H1 (cell line): ENCODE measurements around the gene MAPK8. TPM values are rescaled to one million over a fixed set of nuclear protein-coding genes. Genes with fewer than 3 reads are reported as not detected.

Experiments
- CTCF ChIA-PET: fragments of 300-600 bp; sonication (Branson Sonifier 250); formaldehyde crosslinking; loops from one replicate; lab custom pipeline; 2021; ENCODE audit not compliant: partially characterized antibody; lab: Charles Lee
- POLR2A ChIA-PET: fragments of 300-600 bp; sonication (Branson Sonifier 250); formaldehyde crosslinking; loops from one replicate; lab custom pipeline; 2021; ENCODE audit warnings: inconsistent platforms; ENCODE audit not compliant: partially characterized antibody; lab: Charles Lee
- DNase-seq, 2 experiments: peaks; one replicate each; pipeline versions ENCODE4 v3.0.0 to v3.0.0-alpha.2; 2010 to 2022; ENCODE audit warnings: low spot score in 2 of 2, low read depth in 1 of 2, mixed read lengths in 1 of 2
- FAIRE-seq: peaks from 2 replicates; lab custom pipeline; 2011; peaks lifted over from hg19 to GRCh38; lab: Jason Lieb, UNC
- H2AFZ ChIP-seq: 2 replicates; pipeline ENCODE4 v1.8.1; 2012; ENCODE audit warnings: low read length, inconsistent platforms
- H2AK5ac ChIP-seq: 2 replicates; pipeline ENCODE4 v1.6.1; 2013; ENCODE audit warnings: low read depth, low read length
- H2BK120ac ChIP-seq: replicated peaks from 2 replicates; pipeline ENCODE3; 2013; ENCODE audit warnings: low read depth, low read length, inconsistent platforms
- H2BK12ac ChIP-seq: 2 replicates; pipeline ENCODE4 v1.6.1; 2013; ENCODE audit warnings: low read depth, low read length
- H2BK15ac ChIP-seq: 2 replicates; pipeline ENCODE4 v1.6.1; 2013; ENCODE audit warnings: low read length
- H2BK20ac ChIP-seq: 2 replicates; pipeline ENCODE4 v1.6.1; 2013; ENCODE audit warnings: low read length
- H2BK5ac ChIP-seq: 2 replicates; pipeline ENCODE4 v1.6.1; 2013; ENCODE audit warnings: low read depth, low read length
- H3K14ac ChIP-seq: 2 replicates; pipeline ENCODE4 v1.6.1; 2013; ENCODE audit warnings: inconsistent platforms; ENCODE audit not compliant: insufficient read length
- H3K18ac ChIP-seq: 2 replicates; pipeline ENCODE4 v1.6.1; 2013; ENCODE audit warnings: low read length; ENCODE audit errors: extremely low read depth
- H3K23ac ChIP-seq: 2 replicates; pipeline ENCODE4 v1.6.1; 2013; ENCODE audit warnings: inconsistent platforms; ENCODE audit not compliant: insufficient read length
- H3K23me2 ChIP-seq: 2 replicates; pipeline ENCODE4 v1.6.1; 2013; ENCODE audit warnings: low read depth, low read length
- H3K27ac ChIP-seq: 2 replicates; pipeline ENCODE4 v1.6.1; 2011; ENCODE audit warnings: low read depth, low read length, inconsistent platforms
- H3K27me3 ChIP-seq, 4 experiments: replicated peaks in 1 of 4; 1 replicate in 1 of 4; 2 replicates in 3 of 4; pipeline versions ENCODE4 v1.6.1 to v1.8.1; 2011 to 2013; ENCODE audit warnings: low read length in 3 of 4, mild to moderate bottlenecking in 3 of 4, inconsistent platforms in 2 of 4, mixed read lengths in 2 of 4, moderate library complexity in 1 of 4; ENCODE audit not compliant: control insufficient read depth in 3 of 4, insufficient read depth in 3 of 4; ENCODE audit errors: extremely low read depth in 1 of 4
- H3K36me3 ChIP-seq, 4 experiments: 2 replicates each; pipeline versions ENCODE4 v1.6.1 to v1.8.1; 2011 to 2013; ENCODE audit warnings: mild to moderate bottlenecking in 4 of 4, low read length in 3 of 4, moderate library complexity in 2 of 4, control low read depth in 1 of 4, inconsistent platforms in 1 of 4; ENCODE audit not compliant: insufficient read depth in 4 of 4, control insufficient read depth in 2 of 4
- H3K4ac ChIP-seq: replicated peaks from 2 replicates; pipeline ENCODE3; 2013; ENCODE audit warnings: low read length, low read depth, mixed read lengths, inconsistent platforms; ENCODE audit not compliant: insufficient read length
- H3K4me1 ChIP-seq, 4 experiments: replicated peaks in 1 of 4; 1 replicate in 1 of 4; 2 replicates in 3 of 4; pipeline versions ENCODE4 v1.6.1 to v1.8.1; 2011 to 2013; ENCODE audit warnings: low read length in 3 of 4, inconsistent platforms in 2 of 4, mixed read lengths in 1 of 4; ENCODE audit not compliant: insufficient read depth in 4 of 4, control insufficient read depth in 3 of 4
- H3K4me2 ChIP-seq, 2 experiments: 2 replicates each; pipeline versions ENCODE4 v1.6.1 to v1.8.1; 2011 to 2013; ENCODE audit warnings: low read depth in 2 of 2, low read length in 2 of 2, control low read depth in 1 of 2, inconsistent platforms in 1 of 2, mild to moderate bottlenecking in 1 of 2; ENCODE audit not compliant: insufficient read depth in 1 of 2
- H3K4me3 ChIP-seq, 4 experiments: fragments of 200-600, 300-600 bp in 1 of 4; sonication (generic), shearing (Covaris generic), sonication (Bioruptor Twin) in 1 of 4; 2 replicates each; pipeline versions ENCODE4 v1.5.1 to v1.8.1; 2011 to 2016; ENCODE audit warnings: low read length in 4 of 4, low read depth in 3 of 4, control low read depth in 2 of 4, inconsistent platforms in 2 of 4, mild to moderate bottlenecking in 2 of 4, mixed read lengths in 1 of 4, moderate library complexity in 1 of 4; ENCODE audit not compliant: insufficient read depth in 2 of 4; ENCODE audit errors: extremely low read depth in 1 of 4
- H3K56ac ChIP-seq: replicated peaks from 2 replicates; pipeline ENCODE3; 2013; ENCODE audit warnings: low read depth, mild to moderate bottlenecking, mixed read lengths, low read length, inconsistent platforms; ENCODE audit not compliant: insufficient read length
- H3K79me1 ChIP-seq: 2 replicates; pipeline ENCODE4 v1.6.1; 2013; ENCODE audit warnings: low read depth, low read length, control low read depth
- H3K79me2 ChIP-seq, 2 experiments: 2 replicates each; pipeline versions ENCODE4 v1.6.1 to v1.8.1; 2012 to 2013; ENCODE audit warnings: low read length in 2 of 2, mild to moderate bottlenecking in 2 of 2, inconsistent platforms in 1 of 2; ENCODE audit not compliant: insufficient read depth in 2 of 2, control insufficient read depth in 1 of 2
- H3K9ac ChIP-seq, 4 experiments: replicated peaks in 1 of 4; 1 replicate in 1 of 4; 2 replicates in 3 of 4; pipeline versions ENCODE4 v1.6.1 to v1.8.1; 2011 to 2013; ENCODE audit warnings: low read depth in 3 of 4, low read length in 3 of 4, control low read depth in 2 of 4, mild to moderate bottlenecking in 2 of 4, moderate library complexity in 2 of 4, inconsistent platforms in 1 of 4; ENCODE audit errors: extremely low read depth in 1 of 4
- H3K9me3 ChIP-seq, 2 experiments: 2 replicates each; pipeline versions ENCODE4 v1.6.1 to v1.8.1; 2012 to 2013; ENCODE audit warnings: mild to moderate bottlenecking in 2 of 2, moderate library complexity in 2 of 2, control low read depth in 1 of 2, inconsistent platforms in 1 of 2, low read depth in 1 of 2, low read length in 1 of 2, mixed read lengths in 1 of 2; ENCODE audit not compliant: insufficient read depth in 2 of 2
- H4K20me1 ChIP-seq, 2 experiments: replicated peaks in 1 of 2; 2 replicates each; pipeline versions ENCODE3 to v1.8.1; 2011 to 2013; ENCODE audit warnings: inconsistent platforms in 2 of 2, low read length in 2 of 2, mild to moderate bottlenecking in 1 of 2; ENCODE audit not compliant: insufficient read depth in 2 of 2, control insufficient read depth in 1 of 2
- H4K5ac ChIP-seq: 2 replicates; pipeline ENCODE4 v1.6.1; 2013; ENCODE audit warnings: low read length, low read depth, mixed read lengths, inconsistent platforms; ENCODE audit not compliant: insufficient read length
- H4K8ac ChIP-seq: 2 replicates; pipeline ENCODE4 v1.8.0; 2013; ENCODE audit warnings: mild to moderate bottlenecking, moderate library complexity, low read length, inconsistent platforms; ENCODE audit not compliant: insufficient read depth; ENCODE audit errors: extremely low read depth
- H4K91ac ChIP-seq: replicated peaks from 2 replicates; pipeline ENCODE3; 2013; ENCODE audit warnings: low read length, mixed read lengths, inconsistent platforms; ENCODE audit not compliant: insufficient read length
- CHD2 ChIP-seq: IDR thresholded peaks from 2 replicates; pipeline ENCODE4 v1.6.1; 2012; ENCODE audit warnings: low read length, improper control_type of control experiment
- CREB1 ChIP-seq: IDR thresholded peaks from 2 replicates; pipeline ENCODE4 v1.6.1; 2012; ENCODE audit warnings: inconsistent platforms
- GTF2F1 ChIP-seq: IDR thresholded peaks from 2 replicates; pipeline ENCODE4 v1.6.1; 2012; ENCODE audit warnings: low read depth, low read length, improper control_type of control experiment, borderline replicate concordance
- JUND ChIP-seq: IDR thresholded peaks from 2 replicates; pipeline ENCODE4 v1.6.1; 2011; ENCODE audit warnings: mild to moderate bottlenecking, improper control_type of control experiment, low read length
- NRF1 ChIP-seq: IDR thresholded peaks from 2 replicates; pipeline ENCODE4 v1.6.1; 2011; ENCODE audit warnings: mild to moderate bottlenecking, low read depth, low read length, improper control_type of control experiment
- POLR2A ChIP-seq, 2 experiments: IDR thresholded peaks; 1 replicate in 1 of 2; 2 replicates in 1 of 2; pipeline ENCODE4 v1.6.1; 2011; ENCODE audit warnings: low read depth in 2 of 2, low read length in 2 of 2, mild to moderate bottlenecking in 2 of 2; ENCODE audit errors: control extremely low read depth in 1 of 2
- RAD21 ChIP-seq, 2 experiments: IDR thresholded peaks in 1 of 2; conservative IDR thresholded peaks in 1 of 2; 2 replicates each; pipeline ENCODE4 v1.6.1; 2011; ENCODE audit warnings: low read depth in 2 of 2, low read length in 2 of 2, improper control_type of control experiment in 1 of 2, inconsistent platforms in 1 of 2, mild to moderate bottlenecking in 1 of 2, moderate library complexity in 1 of 2
- RXRA ChIP-seq: IDR thresholded peaks from 2 replicates; pipeline ENCODE4 v1.6.1; 2011; ENCODE audit warnings: low read depth, mild to moderate bottlenecking, low read length, moderate library complexity; ENCODE audit not compliant: insufficient read depth
- SP1 ChIP-seq: IDR thresholded peaks from 2 replicates; pipeline ENCODE4 v1.6.1; 2011; ENCODE audit warnings: low read depth, low read length
- TCF12 ChIP-seq: IDR thresholded peaks from 2 replicates; pipeline ENCODE4 v1.6.1; 2011; ENCODE audit warnings: low read depth, mild to moderate bottlenecking, low read length
- ZNF274 ChIP-seq: IDR thresholded peaks from 2 replicates; pipeline ENCODE4 v1.7.0; 2012; ENCODE audit warnings: low read length, borderline replicate concordance; ENCODE audit errors: extremely low read depth
- WGBS, 2 experiments: shearing (Covaris generic) in 1 of 2; methylation state at CpG; one replicate each; pipeline versions ENCODE4 v1.1.6 to v1.1.7; 2013 to 2015; ENCODE audit warnings: low lambda C conversion rate in 2 of 2, mixed read lengths in 2 of 2, inconsistent platforms in 1 of 2, low coverage in 1 of 2, missing lambda C conversion rate in 1 of 2; ENCODE audit not compliant: insufficient replicate concordance in 2 of 2, insufficient coverage in 1 of 2, insufficient read length in 1 of 2; ENCODE audit errors: extremely low coverage in 1 of 2, missing lambda C conversion rate in 1 of 2; 5-methylcytosine and 5-hydroxymethylcytosine counted together
- polyA plus RNA-seq, 7 experiments: library from polyadenylated mRNA; depleted of rRNA in 3 of 7; stranded (reverse) in 5 of 7; unstranded in 2 of 7; fragments of >200 nt in 5 of 7; fragments of 200-250 nt in 2 of 7; gene quantifications; 1 replicate in 5 of 7; 2 replicates in 1 of 7; 4 replicates in 1 of 7; pipeline versions ENCODE4 v1.2.1 to v1.2.3, GENCODE V29; 2011 to 2013; ENCODE audit warnings: missing spikeins in 2 of 7, mixed read lengths in 2 of 7
- total RNA-seq: library from RNA; stranded (reverse); fragmentation: NEBNext Ultra II Directional; extraction: Animal tissue kit (Norgen Biotek cat#: 25700); gene quantifications from 2 replicates; pipeline ENCODE4 v1.2.1, GENCODE V29; 2021
- TF ChIP-seq, protein P1 (sequence below): IDR thresholded peaks from 2 replicates; pipeline ENCODE4 v1.6.1; 2012; ENCODE audit warnings: inconsistent platforms

Gene MAPK8
- total and polyA plus RNA-seq, 2 of the 8 experiments (the other 6 are each of a cell fraction or from before 2014, with no cell fraction given), result 23.3 to 71.3 TPM

DNA sequence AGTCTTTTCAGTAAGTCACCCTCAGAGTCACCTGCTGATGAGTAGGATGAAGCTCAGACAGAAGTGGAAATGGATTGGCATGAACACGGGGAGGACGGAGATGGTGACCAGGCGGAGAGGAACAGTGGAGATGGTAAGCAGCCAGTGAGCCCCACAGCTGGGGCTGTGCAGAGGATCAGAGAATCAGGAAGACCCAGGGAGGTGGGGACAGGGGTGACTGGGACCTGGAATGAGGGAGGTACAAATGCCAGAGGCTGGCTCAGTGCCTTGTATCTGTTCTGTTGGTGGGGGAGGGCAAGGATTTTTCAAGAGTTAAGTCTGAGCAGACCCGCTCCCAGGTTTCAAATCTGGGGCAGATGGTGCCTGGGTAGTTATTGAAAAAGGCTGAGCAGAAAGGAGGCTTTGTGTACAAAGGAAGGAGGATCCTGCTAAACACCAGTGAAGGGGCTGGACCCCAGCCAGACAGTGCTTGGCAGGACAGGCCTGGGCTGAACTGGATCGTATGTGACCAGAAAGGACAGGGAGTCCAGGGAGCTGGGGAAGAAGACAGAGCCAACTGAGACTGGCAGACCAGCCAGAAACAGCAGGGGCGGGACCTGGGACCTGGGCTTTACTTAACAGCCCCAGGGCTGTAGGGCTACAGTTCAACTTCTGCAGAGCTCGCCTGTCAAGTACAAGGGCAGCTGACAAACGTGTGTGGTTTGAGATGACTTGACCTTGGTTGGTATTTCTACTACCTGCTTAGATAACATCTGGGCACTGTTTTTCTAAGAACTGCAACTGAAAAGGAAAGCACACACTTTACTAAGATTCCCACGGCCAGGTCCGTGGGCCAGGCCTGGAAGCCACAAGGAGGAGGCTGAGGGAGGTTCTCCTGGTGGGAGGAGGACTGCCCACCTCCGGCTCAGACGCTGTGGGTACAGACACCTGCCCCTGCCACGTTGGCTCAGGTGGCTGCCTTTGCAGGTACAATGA is 18.8 kb upstream of the MAPK8 start:
- 93% methylated on average over 13 of the region's 13 CpGs; no CpG with 5 or more reads in 1 of the 2 experiments for WGBS, 2 experiments
- Histone ChIP-seq H2BK12ac (no peak overlapping the region), H3K79me1 (no peaks in the 10 kb centered on the region), H3K9ac (no peak overlapping the region), H2BK5ac (no peak overlapping the region), H3K4me2 (no peak overlapping the region), H3K27ac (no peak overlapping the region), H3K4ac (no peak overlapping the region), H3K9me3 (peaks cover 8 to 14% of the 10 kb centered on the region in 2 experiments; a peak in 3 of 4 replicates), H3K23me2 (no peaks in the 10 kb centered on the region), H2AK5ac (no peak overlapping the region), H3K18ac (no peak overlapping the region), H3K56ac (no peak overlapping the region), H4K20me1 (no peaks in the 10 kb centered on the region), H2BK120ac (no peak overlapping the region), H4K5ac (no peak overlapping the region), H2AFZ (peak overlapping the region; percentile 9; the same call in 1 of the 2 replicates), H3K79me2 (no peaks in the 10 kb centered on the region), H3K36me3 (no peaks in the 10 kb centered on the region), H4K91ac (no peak overlapping the region), H3K27me3 (no peaks in the 10 kb centered on the region), H2BK20ac (no peak overlapping the region), H3K4me3 (no peak overlapping the region), H4K8ac (no peak overlapping the region), H3K23ac (no peak overlapping the region), H3K4me1 (no peaks in the 10 kb centered on the region), H3K14ac (no peak overlapping the region), H2BK15ac (no peak overlapping the region)
- CTCF ChIA-PET, result interaction anchor here (0.6 to 4.9 kb wide), 10 partner anchors 8 to 1871 kb away, joined by 3 to 27 read pairs (median 4); partner anchors contain the start of gene FRMPD2
- DNase-seq (no peak), FAIRE-seq (no peak)
- POLR2A ChIA-PET, result no interaction called here
- TF ChIP-seq, protein P1, sequence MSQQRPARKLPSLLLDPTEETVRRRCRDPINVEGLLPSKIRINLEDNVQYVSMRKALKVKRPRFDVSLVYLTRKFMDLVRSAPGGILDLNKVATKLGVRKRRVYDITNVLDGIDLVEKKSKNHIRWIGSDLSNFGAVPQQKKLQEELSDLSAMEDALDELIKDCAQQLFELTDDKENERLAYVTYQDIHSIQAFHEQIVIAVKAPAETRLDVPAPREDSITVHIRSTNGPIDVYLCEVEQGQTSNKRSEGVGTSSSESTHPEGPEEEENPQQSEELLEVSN, result no peak
- TF ChIP-seq TCF12 (no peak), NRF1 (no peak), GTF2F1 (no peak), SP1 (no peak), CHD2 (no peak), RAD21 (IDR thresholded peaks at IDR 0.05 in 1 of 2, conservative IDR thresholded peaks at IDR 0.05 in 1 of 2; ENCODE audit: low read depth in 2 of 2, low read length in 2 of 2) (no peak), JUND (no peak), ZNF274 (no peak), CREB1 (no peak), RXRA (no peak), POLR2A (IDR thresholded peaks at IDR 0.05; ENCODE audit: control extremely low read depth in 1 of 2, low read depth in 2 of 2, low read length in 2 of 2) (no peak)
